Astrocyte of the cerebellum (primary cell): Measurements from ENCODE around the gene ADAT3.

Source experiments
- DNase-seq: peaks from one replicate; pipeline ENCODE4 v3.0.0-alpha.2; 2011; ENCODE audit warnings: low read depth
- H3K4me3 ChIP-seq: 2 replicates; pipeline ENCODE4 v1.5.1; 2011; ENCODE audit warnings: mild to moderate bottlenecking, low read depth, low read length, moderate library complexity
- in situ Hi-C: cut with HindIII; loops from 2 replicates; pipeline ENCODE4 v1.10.0; 2017; ENCODE audit warnings: low sequenced_read_pairs
- TF ChIP-seq, protein P1 (sequence below): IDR thresholded peaks from 2 replicates; pipeline ENCODE4 v1.5.1; 2012; ENCODE audit warnings: low read length, low read depth, moderate library complexity, mild to moderate bottlenecking; ENCODE audit errors: missing control alignments

ADAT3 gene

GRCh38 chr19:1949304-1950101 is 44.3 kb downstream of the ADAT3 start:
- TF ChIP-seq, protein P1, sequence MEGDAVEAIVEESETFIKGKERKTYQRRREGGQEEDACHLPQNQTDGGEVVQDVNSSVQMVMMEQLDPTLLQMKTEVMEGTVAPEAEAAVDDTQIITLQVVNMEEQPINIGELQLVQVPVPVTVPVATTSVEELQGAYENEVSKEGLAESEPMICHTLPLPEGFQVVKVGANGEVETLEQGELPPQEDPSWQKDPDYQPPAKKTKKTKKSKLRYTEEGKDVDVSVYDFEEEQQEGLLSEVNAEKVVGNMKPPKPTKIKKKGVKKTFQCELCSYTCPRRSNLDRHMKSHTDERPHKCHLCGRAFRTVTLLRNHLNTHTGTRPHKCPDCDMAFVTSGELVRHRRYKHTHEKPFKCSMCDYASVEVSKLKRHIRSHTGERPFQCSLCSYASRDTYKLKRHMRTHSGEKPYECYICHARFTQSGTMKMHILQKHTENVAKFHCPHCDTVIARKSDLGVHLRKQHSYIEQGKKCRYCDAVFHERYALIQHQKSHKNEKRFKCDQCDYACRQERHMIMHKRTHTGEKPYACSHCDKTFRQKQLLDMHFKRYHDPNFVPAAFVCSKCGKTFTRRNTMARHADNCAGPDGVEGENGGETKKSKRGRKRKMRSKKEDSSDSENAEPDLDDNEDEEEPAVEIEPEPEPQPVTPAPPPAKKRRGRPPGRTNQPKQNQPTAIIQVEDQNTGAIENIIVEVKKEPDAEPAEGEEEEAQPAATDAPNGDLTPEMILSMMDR = no peak
- H3K4me3 ChIP-seq = no peak overlapping the region

GRCh38 chr19:1950640-1951039 is 45.4 kb downstream of the ADAT3 start:
- in situ Hi-C loops = no loop called here
- no peak for DNase-seq
- H3K4me3 ChIP-seq = no peak overlapping the region
- TF ChIP-seq, protein P1 = no peak

More at GRCh38 chr19:1949304-1950101, 44.3 kb downstream of the ADAT3 start:
- in situ Hi-C loops = no loop called here
- DNase-seq = no peak

DNA sequence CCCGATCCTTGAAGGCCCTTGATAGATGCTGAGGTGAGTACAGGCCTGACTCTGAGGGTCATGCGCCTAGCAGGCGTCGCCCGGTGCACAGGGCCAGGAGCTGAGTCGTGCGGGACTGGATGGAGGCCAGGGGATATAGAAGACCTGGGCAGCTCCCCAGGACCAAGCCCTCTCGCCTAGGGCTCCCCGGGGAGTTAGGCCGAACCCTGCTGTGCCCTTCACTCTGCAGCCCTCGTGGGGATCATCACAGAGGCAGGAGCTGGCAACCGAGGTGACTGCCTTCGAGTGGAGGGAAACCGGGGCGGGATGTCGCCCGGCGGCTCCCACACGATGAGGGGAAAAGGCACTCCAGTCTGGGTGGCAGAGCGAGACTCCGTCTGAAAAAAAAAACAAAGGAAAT is 47.4 kb downstream of the ADAT3 start:
- TF ChIP-seq, protein P1 = no peak
- H3K4me3 ChIP-seq = no peak overlapping the region
- in situ Hi-C loops = no loop called here
- DNase-seq = no peak

GRCh38 chr19:1953037-1953436 is 47.8 kb downstream of the ADAT3 start:
- TF ChIP-seq, protein P1 = no peak
- in situ Hi-C loops = no loop called here
- H3K4me3 ChIP-seq = no peak overlapping the region
- no peak for DNase-seq

- in situ Hi-C loops = no loop called here
- H3K4me3 ChIP-seq = no peak overlapping the region
- DNase-seq = no peak
- TF ChIP-seq, protein P1 = no peak
These were observed 48.4 kb downstream of the ADAT3 start for GRCh38 chr19:1953441-1954094.

DNA sequence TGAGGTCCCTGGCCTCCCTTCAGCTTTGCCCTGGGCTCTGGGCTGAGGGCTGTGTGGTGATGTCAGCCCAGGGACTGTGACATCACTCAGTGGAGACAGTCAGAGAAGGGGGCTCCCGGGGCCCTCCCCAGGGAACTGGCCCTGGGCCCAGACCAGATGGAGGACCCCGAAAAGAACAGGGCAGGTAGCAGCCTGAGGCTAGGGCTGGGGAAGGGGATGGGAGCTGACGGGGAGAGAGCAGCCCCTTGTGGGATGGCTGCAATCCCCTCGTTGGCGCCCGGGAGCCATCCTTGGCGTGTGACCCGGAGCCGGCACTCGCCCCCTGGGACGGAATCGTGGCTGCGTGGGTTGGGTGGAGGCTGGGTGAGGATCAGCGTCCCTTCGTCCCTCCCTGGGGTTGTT is 49.3 kb downstream of the ADAT3 start:
- in situ Hi-C loops = no loop called here
- TF ChIP-seq, protein P1 = no peak
- DNase-seq = no peak
- no peak overlapping the region for H3K4me3 ChIP-seq
